CD14-positive monocyte (primary cell): ENCODE results near the gene SH3RF1. TPM values are rescaled to one million over a fixed set of nuclear protein-coding genes. Genes with fewer than 3 reads are reported as not detected.

Source experiments
- DNase-seq, 3 donors: peaks; one replicate each; pipeline ENCODE4 v3.0.0-alpha.2; 2011 to 2022
- H2AFZ ChIP-seq: 2 replicates; pipeline ENCODE4 v1.6.0; 2012; ENCODE audit warnings: mild to moderate bottlenecking, low read depth, low read length, inconsistent platforms; ENCODE audit not compliant: insufficient read depth, poor library complexity, severe bottlenecking
- H3K27ac ChIP-seq, 2 donors: 1 replicate in 1 of 2; 2 replicates in 1 of 2; pipeline ENCODE4 v1.5.1; 2012 to 2013; ENCODE audit warnings: low read length in 2 of 2, control low read depth in 1 of 2, inconsistent platforms in 1 of 2, low read depth in 1 of 2, mild to moderate bottlenecking in 1 of 2
- H3K27me3 ChIP-seq, 2 donors: one replicate each; pipeline versions ENCODE4 v1.6.0 to v1.6.1; 2011 to 2013; ENCODE audit warnings: low read length in 2 of 2; ENCODE audit not compliant: control insufficient read depth in 2 of 2, insufficient read depth in 2 of 2
- H3K36me3 ChIP-seq, 2 donors: replicated peaks in 1 of 2; 1 replicate in 1 of 2; 2 replicates in 1 of 2; pipeline versions ENCODE4 v1.5.1 to v1.6.1; 2012 to 2013; ENCODE audit warnings: low read length in 2 of 2, control low read depth in 1 of 2, inconsistent platforms in 1 of 2, mild to moderate bottlenecking in 1 of 2; ENCODE audit not compliant: insufficient read depth in 2 of 2, control insufficient read depth in 1 of 2
- H3K4me1 ChIP-seq, 2 donors: 1 replicate in 1 of 2; 2 replicates in 1 of 2; pipeline versions ENCODE4 v1.5.1 to v1.6.1; 2012 to 2013; ENCODE audit warnings: low read length in 2 of 2, control low read depth in 1 of 2, inconsistent platforms in 1 of 2, mild to moderate bottlenecking in 1 of 2, moderate library complexity in 1 of 2; ENCODE audit not compliant: insufficient read depth in 2 of 2, control insufficient read depth in 1 of 2
- H3K4me2 ChIP-seq: replicated peaks from 2 replicates; pipeline ENCODE3; 2012; ENCODE audit warnings: low read length, moderate library complexity, mild to moderate bottlenecking; ENCODE audit not compliant: poor library complexity, severe bottlenecking; ENCODE audit errors: extremely low read depth
- H3K4me3 ChIP-seq, 3 experiments: fragments of 200-600 bp in 1 of 3; sonication (generic) in 1 of 3; replicated peaks in 1 of 3; 1 replicate in 2 of 3; 2 replicates in 1 of 3; pipeline ENCODE4 v1.5.1; 2011 to 2013; ENCODE audit warnings: low read length in 3 of 3, mild to moderate bottlenecking in 3 of 3, control low read depth in 2 of 3, low read depth in 2 of 3, inconsistent platforms in 1 of 3, moderate library complexity in 1 of 3
- H3K79me2 ChIP-seq: 2 replicates; pipeline ENCODE4 v1.6.0; 2012; ENCODE audit warnings: mild to moderate bottlenecking, control low read depth, inconsistent platforms, low read length, moderate library complexity; ENCODE audit not compliant: insufficient read depth
- H3K9ac ChIP-seq: 2 replicates; pipeline ENCODE4 v1.6.0; 2017; ENCODE audit warnings: low read length, mild to moderate bottlenecking; ENCODE audit not compliant: insufficient read depth, poor library complexity, severe bottlenecking
- H3K9me3 ChIP-seq, 2 donors: replicated peaks in 1 of 2; 1 replicate in 1 of 2; 2 replicates in 1 of 2; pipeline versions ENCODE4 v1.5.1 to v1.6.1; 2012 to 2013; ENCODE audit warnings: low read length in 2 of 2, control low read depth in 1 of 2; ENCODE audit not compliant: control insufficient read depth in 1 of 2, insufficient read depth in 1 of 2
- H4K20me1 ChIP-seq: 2 replicates; pipeline ENCODE4 v1.6.0; 2012; ENCODE audit warnings: mild to moderate bottlenecking, low read length, control low read depth, moderate library complexity; ENCODE audit not compliant: insufficient read depth
- H3K27ac Mint-ChIP-seq, 7 donors: one replicate each; pipeline ENCODE4 v1.8.0; 2020; ENCODE audit warnings: mild to moderate bottlenecking in 7 of 7, mixed read lengths in 7 of 7, moderate library complexity in 6 of 7, inconsistent platforms in 2 of 7
- H3K27me3 Mint-ChIP-seq, 3 donors: one replicate each; pipeline ENCODE4 v1.8.0; 2021 to 2022; ENCODE audit warnings: low read depth in 3 of 3, mild to moderate bottlenecking in 3 of 3, mixed read lengths in 3 of 3, moderate library complexity in 3 of 3, inconsistent platforms in 1 of 3
- H3K36me3 Mint-ChIP-seq, 2 donors: one replicate each; pipeline ENCODE4 v1.8.0; 2020; ENCODE audit warnings: mixed read lengths in 2 of 2, inconsistent platforms in 1 of 2, mild to moderate bottlenecking in 1 of 2
- H3K4me1 Mint-ChIP-seq: one replicate; pipeline ENCODE4 v1.8.0; 2020; ENCODE audit warnings: mild to moderate bottlenecking, mixed read lengths
- H3K4me3 Mint-ChIP-seq, 2 donors: one replicate each; pipeline ENCODE4 v1.8.0; 2020; ENCODE audit warnings: mild to moderate bottlenecking in 2 of 2, mixed read lengths in 2 of 2, moderate library complexity in 1 of 2
- H3K9me3 Mint-ChIP-seq, 7 donors: one replicate each; pipeline ENCODE4 v1.8.0; 2020 to 2022; ENCODE audit warnings: mixed read lengths in 7 of 7, mild to moderate bottlenecking in 6 of 7, moderate library complexity in 6 of 7, inconsistent platforms in 2 of 7
- CTCF ChIP-seq: fragments of 200-600 bp; IDR thresholded peaks from one replicate; pipeline ENCODE4 v1.8.0; 2022; ENCODE audit warnings: antibody characterized with exemption, mild to moderate bottlenecking
- WGBS: methylation state at CpG from one replicate; pipeline ENCODE4 v1.1.5; 2013; ENCODE audit warnings: missing lambda C conversion rate; ENCODE audit not compliant: insufficient coverage; 5-methylcytosine and 5-hydroxymethylcytosine counted together
- intact Hi-C, 2 donors: fragments of 100-400 bp; cut with micrococcal nuclease; formaldehyde crosslinking; loops; one replicate each; pipeline versions ENCODE4 v1.15.0 to v1.15.1; 2023
- polyA plus RNA-seq, 3 donors: library from polyadenylated mRNA; depleted of rRNA in 1 of 3; unstranded in 2 of 3; stranded (reverse) in 1 of 3; fragments of 300-500 nt in 2 of 3; fragments of >200 nt in 1 of 3; fragmentation: Illumina TruSeq in 2 of 3; gene quantifications; 1 replicate in 2 of 3; 2 replicates in 1 of 3; pipeline ENCODE4 v1.2.3, GENCODE V29; 2012 to 2021

The SH3RF1 gene
- polyA plus RNA-seq, 3 donors, result 3.1 to 4.7 (median 4.4) TPM

DNA sequence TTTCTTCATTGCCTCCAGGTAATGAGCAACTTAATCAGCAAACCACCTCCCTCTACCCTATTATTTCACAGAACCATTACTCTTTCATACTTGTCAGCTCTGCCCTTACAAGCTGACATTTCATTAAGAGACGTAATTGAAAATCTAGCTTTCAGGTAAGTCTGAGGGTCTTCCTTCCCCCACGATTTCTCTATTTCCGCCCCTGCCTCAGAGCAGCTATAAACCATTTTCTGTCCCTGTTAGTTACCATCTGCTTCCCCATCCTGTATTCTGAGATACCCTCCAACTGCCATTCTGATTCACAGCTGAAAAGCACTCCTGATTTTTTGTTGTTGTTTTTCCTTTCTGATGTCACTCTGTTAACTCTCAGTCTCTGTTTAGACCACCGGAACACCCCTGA lies 37.1 kb downstream of the SH3RF1 start:
- Histone ChIP-seq H3K36me3 (no peaks in the 10 kb centered on the region), H3K4me1 (peaks cover 3 to 5% of the 10 kb centered on the region in 2 donors), H3K4me2 (no peak overlapping the region), H3K9me3 (no peaks in the 10 kb centered on the region), H2AFZ (no peak overlapping the region), H3K27me3 (no peaks in the 10 kb centered on the region), H3K79me2 (peaks cover 39% of the 10 kb centered on the region), H3K4me3 (no peak overlapping the region), H3K27ac (no peak overlapping the region), H3K9ac (no peak overlapping the region), H4K20me1 (peaks cover 4% of the 10 kb centered on the region)
- H3K4me1 Mint-ChIP-seq, result peaks cover 12% of the 10 kb centered on the region
- H3K27ac Mint-ChIP-seq, result no peak overlapping the region
- H3K4me3 Mint-ChIP-seq, result no peak overlapping the region
- peaks cover 1 to 3% of the 10 kb centered on the region in 2 donors for H3K36me3 Mint-ChIP-seq
- intact Hi-C loops, result no loop called here
- no peak for DNase-seq
- no peak for TF ChIP-seq CTCF
- H3K9me3 Mint-ChIP-seq, result no peaks in the 10 kb centered on the region
- WGBS, result 23% methylated on average over 2 of the region's 4 CpGs
- peaks cover 0 to 2% (median 0%) of the 10 kb centered on the region in 3 donors for H3K27me3 Mint-ChIP-seq

- no peak for TF ChIP-seq CTCF
- Histone ChIP-seq H3K9ac (no peak overlapping the region), H3K27me3 (no peaks in the 10 kb centered on the region), H3K9me3 (no peaks in the 10 kb centered on the region), H4K20me1 (no peaks in the 10 kb centered on the region), H3K4me2 (no peak overlapping the region), H3K4me3 (no peak overlapping the region), H2AFZ (no peak overlapping the region), H3K4me1 (peaks cover 3 to 5% of the 10 kb centered on the region in 2 donors), H3K79me2 (peaks cover 26% of the 10 kb centered on the region), H3K36me3 (no peaks in the 10 kb centered on the region), H3K27ac (no peak overlapping the region)
- Mint-ChIP-seq H3K27ac (no peak overlapping the region), H3K4me1 (peaks cover 6% of the 10 kb centered on the region), H3K9me3 (no peaks in the 10 kb centered on the region), H3K36me3 (peaks cover 3% of the 10 kb centered on the region in 2 donors), H3K4me3 (no peak overlapping the region), H3K27me3 (peaks cover 0 to 2% (median 0%) of the 10 kb centered on the region in 3 donors)
- no peak for DNase-seq
- intact Hi-C loops, result no loop called here
- WGBS, result 97% methylated on average over 4 of the region's 4 CpGs
Measured at GRCh38 chr4:169231647-169232262, 39.0 kb downstream of the SH3RF1 start.
